MG63 (cell line): ENCODE measurements around the gene NPAP1. TPM values are rescaled to one million over a fixed set of nuclear protein-coding genes. Genes with fewer than 3 reads are reported as not detected.
"Not testable (repeated sequence)": the region's sequence is repeated elsewhere in the genome, so short reads cannot be mapped to it uniquely, and the experiment has no call there.

Experiments
- DNase-seq: peaks from one replicate; pipeline ENCODE4 v3.0.0-alpha.2; 2020
- H3K27me3 ChIP-seq: fragments of 250-450 bp; sonication (Bioruptor Pico); 2 replicates; pipeline ENCODE4 v1.5.1; 2020; ENCODE audit warnings: mild to moderate bottlenecking, moderate library complexity
- H3K36me3 ChIP-seq: fragments of 250-450 bp; sonication (Bioruptor Pico); 2 replicates; pipeline ENCODE4 v1.5.1; 2020; ENCODE audit warnings: mild to moderate bottlenecking, moderate library complexity
- H3K4me3 ChIP-seq: fragments of 250-450 bp; sonication (Bioruptor Pico); 2 replicates; pipeline ENCODE4 v1.5.1; 2020; ENCODE audit warnings: mild to moderate bottlenecking, moderate library complexity
- H3K9me3 ChIP-seq: fragments of 250-450 bp; sonication (Bioruptor Pico); 2 replicates; pipeline ENCODE4 v1.5.1; 2020; ENCODE audit warnings: mild to moderate bottlenecking, moderate library complexity
- total RNA-seq: library from RNA; depleted of rRNA; stranded (reverse); fragments of >200 nt; shearing (Covaris generic); gene quantifications from 2 replicates; pipeline ENCODE4 v1.2.3, GENCODE V29; 2014; ENCODE audit warnings: low replicate concordance; rRNA removed

Gene NPAP1, protein sequence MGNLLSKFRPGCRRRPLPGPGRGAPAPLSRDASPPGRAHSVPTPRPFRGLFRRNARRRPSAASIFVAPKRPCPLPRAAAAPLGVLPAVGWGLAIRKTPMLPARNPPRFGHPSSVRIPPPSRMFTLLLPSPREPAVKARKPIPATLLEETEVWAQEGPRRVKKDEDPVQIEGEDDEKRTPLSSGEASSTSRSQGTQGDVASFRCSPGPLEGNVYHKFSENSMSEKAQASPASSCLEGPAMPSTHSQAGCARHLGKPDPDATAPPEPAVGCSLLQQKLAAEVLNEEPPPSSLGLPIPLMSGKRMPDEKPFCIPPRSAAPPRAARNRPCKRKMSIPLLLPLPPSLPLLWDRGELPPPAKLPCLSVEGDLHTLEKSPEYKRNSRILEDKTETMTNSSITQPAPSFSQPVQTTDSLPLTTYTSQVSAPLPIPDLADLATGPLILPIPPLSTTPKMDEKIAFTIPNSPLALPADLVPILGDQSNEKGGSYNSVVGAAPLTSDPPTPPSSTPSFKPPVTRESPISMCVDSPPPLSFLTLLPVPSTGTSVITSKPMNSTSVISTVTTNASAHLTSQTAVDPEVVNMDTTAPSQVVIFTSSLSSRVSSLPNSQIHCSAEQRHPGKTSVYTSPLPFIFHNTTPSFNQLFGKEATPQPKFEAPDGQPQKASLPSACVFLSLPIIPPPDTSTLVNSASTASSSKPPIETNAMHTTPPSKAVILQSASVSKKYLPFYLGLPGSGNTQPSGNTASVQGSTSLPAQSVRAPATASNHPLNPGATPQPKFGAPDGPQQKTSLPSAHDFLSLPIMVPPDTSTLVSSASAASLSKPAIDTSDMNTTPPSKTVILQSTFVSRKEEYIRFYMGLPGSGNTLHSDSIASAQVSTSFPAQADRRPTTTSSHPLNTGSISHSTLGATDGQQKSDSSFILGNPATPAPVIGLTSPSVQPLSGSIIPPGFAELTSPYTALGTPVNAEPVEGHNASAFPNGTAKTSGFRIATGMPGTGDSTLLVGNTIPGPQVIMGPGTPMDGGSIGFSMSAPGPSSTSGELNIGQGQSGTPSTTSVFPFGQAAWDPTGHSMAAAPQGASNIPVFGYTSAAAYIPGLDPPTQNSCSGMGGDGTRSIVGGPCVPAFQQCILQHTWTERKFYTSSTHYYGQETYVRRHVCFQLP
- total RNA-seq: not detected in 2 replicates

- no peak for DNase-seq
- Histone ChIP-seq H3K36me3 (no peaks in the 10 kb centered on the region), H3K4me3 (no peak within 1 kb of the TSS), H3K27me3 (no peaks in the 10 kb centered on the region), H3K9me3 (no peaks in the 10 kb centered on the region)
Observed at GRCh38 chr15:24675332-24676144, at the start of gene NPAP1. TSS of gene NPAP1 (plus strand) at chr15:24675775. CDS start at chr15:24675868, 93 bp downstream.

GRCh38 chr15:24627443-24627842, 48.1 kb upstream of the NPAP1 start:
- H3K36me3 ChIP-seq: no peaks in the 10 kb centered on the region
- no peaks in the 10 kb centered on the region for H3K27me3 ChIP-seq
- no peak overlapping the region for H3K4me3 ChIP-seq
- DNase-seq: no peak
- H3K9me3 ChIP-seq: no peaks in the 10 kb centered on the region

DNA sequence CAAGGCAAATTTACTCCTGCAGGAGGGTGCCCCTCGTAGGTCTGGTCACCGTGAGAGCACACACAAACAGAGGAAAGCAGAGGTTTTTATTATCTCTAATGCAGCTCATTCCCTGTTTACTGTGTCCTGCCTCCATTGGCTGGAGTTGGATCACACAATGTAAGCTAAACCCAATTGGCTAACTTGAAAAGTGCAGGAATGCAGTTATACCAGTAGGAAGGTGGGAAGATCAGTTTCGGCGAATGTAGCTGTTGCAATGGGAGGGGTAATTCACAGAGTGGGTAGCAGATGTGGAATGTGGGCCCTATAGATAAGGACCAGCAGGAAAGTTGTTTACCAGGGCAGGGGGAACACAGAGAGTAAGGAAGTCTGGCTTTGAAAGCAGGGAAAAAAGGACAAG, 42.5 kb upstream of the NPAP1 start:
- no peaks in the 10 kb centered on the region for H3K27me3 ChIP-seq
- H3K4me3 ChIP-seq: no peak overlapping the region
- DNase-seq: no peak
- no peaks in the 10 kb centered on the region for H3K36me3 ChIP-seq
- no peaks in the 10 kb centered on the region for H3K9me3 ChIP-seq

- H3K9me3 ChIP-seq, H3K27me3 ChIP-seq, H3K36me3 ChIP-seq: not testable (repeated sequence)
Observed at GRCh38 chr15:24639412-24639811, 36.2 kb upstream of the NPAP1 start.

GRCh38 chr15:24645627-24646026, 29.9 kb upstream of the NPAP1 start:
- Histone ChIP-seq H3K9me3 (no peaks in the 10 kb centered on the region), H3K36me3 (no peaks in the 10 kb centered on the region), H3K27me3 (no peaks in the 10 kb centered on the region), H3K4me3 (no peak overlapping the region)
- DNase-seq: no peak

More at GRCh38 chr15:24639412-24639811, 36.2 kb upstream of the NPAP1 start:
- H3K4me3 ChIP-seq, DNase-seq: not testable (repeated sequence)

GRCh38 chr15:24659622-24660021, 16.0 kb upstream of the NPAP1 start:
- no peaks in the 10 kb centered on the region for H3K27me3 ChIP-seq
- H3K4me3 ChIP-seq: no peak overlapping the region
- no peaks in the 10 kb centered on the region for H3K36me3 ChIP-seq
- H3K9me3 ChIP-seq: no peaks in the 10 kb centered on the region
- DNase-seq: no peak

- H3K4me3 ChIP-seq: no peak overlapping the region
- DNase-seq: no peak
- H3K36me3 ChIP-seq: no peaks in the 10 kb centered on the region
- no peaks in the 10 kb centered on the region for H3K27me3 ChIP-seq
- H3K9me3 ChIP-seq: no peaks in the 10 kb centered on the region
Observed at GRCh38 chr15:24662991-24663390, 12.6 kb upstream of the NPAP1 start.

DNA sequence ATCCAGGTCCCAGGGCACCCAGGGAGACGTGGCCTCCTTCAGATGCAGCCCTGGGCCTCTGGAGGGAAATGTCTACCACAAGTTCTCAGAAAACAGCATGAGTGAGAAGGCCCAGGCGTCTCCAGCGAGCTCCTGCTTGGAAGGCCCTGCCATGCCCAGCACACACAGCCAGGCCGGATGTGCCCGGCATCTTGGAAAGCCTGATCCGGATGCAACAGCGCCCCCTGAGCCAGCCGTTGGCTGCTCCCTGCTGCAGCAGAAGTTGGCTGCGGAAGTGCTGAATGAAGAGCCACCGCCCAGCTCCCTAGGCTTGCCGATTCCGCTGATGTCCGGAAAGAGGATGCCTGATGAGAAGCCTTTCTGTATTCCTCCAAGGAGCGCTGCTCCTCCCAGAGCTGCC, 856 bp downstream of the NPAP1 start:
- H3K36me3 ChIP-seq: no peaks in the 10 kb centered on the region
- H3K27me3 ChIP-seq: no peaks in the 10 kb centered on the region
- H3K9me3 ChIP-seq: no peaks in the 10 kb centered on the region
- H3K4me3 ChIP-seq: no peak overlapping the region
- no peak for DNase-seq

DNA sequence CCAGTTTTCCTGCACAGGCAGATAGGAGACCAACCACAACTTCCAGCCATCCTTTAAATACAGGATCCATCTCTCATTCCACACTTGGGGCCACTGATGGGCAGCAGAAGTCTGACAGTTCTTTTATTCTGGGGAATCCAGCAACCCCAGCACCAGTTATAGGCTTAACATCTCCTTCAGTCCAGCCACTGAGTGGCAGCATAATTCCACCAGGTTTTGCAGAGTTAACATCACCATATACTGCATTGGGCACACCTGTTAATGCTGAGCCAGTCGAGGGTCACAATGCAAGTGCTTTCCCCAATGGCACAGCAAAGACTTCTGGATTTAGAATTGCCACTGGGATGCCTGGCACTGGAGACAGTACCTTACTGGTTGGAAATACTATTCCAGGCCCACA, 2.9 kb downstream of the NPAP1 start:
- DNase-seq: no peak
- Histone ChIP-seq H3K4me3 (no peak overlapping the region), H3K9me3 (no peaks in the 10 kb centered on the region), H3K36me3 (no peaks in the 10 kb centered on the region), H3K27me3 (no peaks in the 10 kb centered on the region)

- no peaks in the 10 kb centered on the region for H3K36me3 ChIP-seq
- H3K9me3 ChIP-seq: no peaks in the 10 kb centered on the region
- H3K4me3 ChIP-seq: no peak overlapping the region
- DNase-seq: no peak
- H3K27me3 ChIP-seq: no peaks in the 10 kb centered on the region
Observed at GRCh38 chr15:24682002-24682401, 6.4 kb downstream of the NPAP1 start.

DNA sequence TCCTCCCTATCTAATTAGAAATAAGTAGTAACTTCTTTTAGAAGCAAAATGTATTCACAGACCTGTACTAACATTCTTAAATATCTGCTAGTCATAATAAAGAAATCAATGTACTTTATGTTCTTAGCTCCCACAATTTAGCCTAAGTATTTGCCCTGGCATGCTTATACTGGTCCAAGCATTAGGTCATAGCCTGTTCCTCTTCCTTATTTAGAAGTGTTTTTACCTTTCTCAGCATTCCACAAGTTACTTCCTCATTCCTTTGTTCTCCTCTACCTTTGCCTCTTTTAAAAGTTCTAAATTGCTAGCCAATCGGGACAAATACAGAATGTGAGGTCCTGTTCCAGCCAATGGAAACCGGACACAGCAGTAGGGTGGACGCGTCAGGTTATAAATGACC, 7.3 kb downstream of the NPAP1 start:
- DNase-seq, H3K27me3 ChIP-seq, H3K4me3 ChIP-seq, H3K36me3 ChIP-seq, H3K9me3 ChIP-seq: not testable (repeated sequence)

GRCh38 chr15:24683736-24684135, 8.2 kb downstream of the NPAP1 start:
- no peaks in the 10 kb centered on the region for H3K27me3 ChIP-seq
- H3K9me3 ChIP-seq: no peaks in the 10 kb centered on the region
- H3K36me3 ChIP-seq: no peaks in the 10 kb centered on the region
- no peak overlapping the region for H3K4me3 ChIP-seq
- no peak for DNase-seq

DNA sequence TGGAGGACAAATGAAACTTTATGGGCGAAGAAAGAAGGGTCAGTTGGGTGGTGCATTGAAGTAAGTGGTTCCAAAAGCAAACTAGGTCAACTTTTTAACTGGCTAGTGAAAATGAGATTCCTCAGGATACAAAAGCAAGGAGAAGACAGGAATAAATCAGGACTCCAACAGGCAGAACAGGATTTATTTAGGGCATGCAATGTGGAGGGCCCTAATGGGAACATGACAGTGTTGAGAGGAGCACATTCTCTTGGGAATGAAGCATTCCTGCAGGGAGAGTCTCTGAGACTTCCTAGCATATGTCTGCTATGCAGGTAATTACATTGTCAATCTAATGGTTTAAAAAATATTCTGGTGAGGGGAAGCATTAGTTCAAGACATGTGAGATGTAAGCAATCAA, 8.7 kb downstream of the NPAP1 start:
- no peaks in the 10 kb centered on the region for H3K27me3 ChIP-seq
- H3K36me3 ChIP-seq: no peaks in the 10 kb centered on the region
- no peaks in the 10 kb centered on the region for H3K9me3 ChIP-seq
- H3K4me3 ChIP-seq: no peak overlapping the region
- no peak for DNase-seq

DNA sequence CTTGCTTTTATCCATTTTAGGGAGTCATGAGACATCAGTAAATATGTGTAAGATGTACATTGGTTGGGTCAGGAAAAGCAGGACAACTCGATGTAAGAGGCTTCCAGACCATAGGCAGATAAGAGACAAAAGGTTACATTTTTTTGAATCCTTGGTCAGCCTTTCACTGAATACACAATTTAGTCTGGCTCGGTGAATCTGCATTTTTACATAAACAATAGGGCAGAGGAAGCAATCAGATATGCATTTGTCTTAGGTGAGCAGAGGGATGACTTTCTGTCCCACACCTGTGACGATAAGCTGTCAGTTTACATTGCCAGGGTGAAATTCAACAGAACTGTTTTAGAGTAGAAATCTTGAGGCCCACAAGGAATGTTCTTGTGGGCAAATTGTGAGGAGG, 20.6 kb downstream of the NPAP1 start:
- no peaks in the 10 kb centered on the region for H3K9me3 ChIP-seq
- no peaks in the 10 kb centered on the region for H3K27me3 ChIP-seq
- H3K4me3 ChIP-seq: no peak overlapping the region
- no peak for DNase-seq
- no peaks in the 10 kb centered on the region for H3K36me3 ChIP-seq

DNA sequence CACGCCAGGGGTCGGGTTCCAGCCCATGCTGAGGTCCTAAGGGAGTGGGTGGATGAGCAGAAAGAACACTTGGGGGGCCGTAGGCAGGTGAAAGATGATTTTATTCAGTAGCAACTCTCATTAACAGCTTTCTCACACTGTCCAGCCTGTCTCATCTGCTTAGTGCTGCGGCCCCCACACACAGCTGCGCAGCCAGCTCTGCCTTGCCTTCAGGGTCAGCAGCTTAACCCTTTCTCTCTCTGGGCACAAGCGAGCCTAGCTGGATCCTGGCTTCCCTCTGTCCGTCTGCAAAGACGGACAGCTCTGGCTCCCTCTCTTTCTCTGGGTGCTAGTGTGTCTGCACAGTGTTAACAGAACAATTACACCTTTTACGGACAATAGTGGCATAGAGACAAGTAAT, 21.3 kb downstream of the NPAP1 start:
- Histone ChIP-seq H3K36me3 (no peaks in the 10 kb centered on the region), H3K9me3 (no peaks in the 10 kb centered on the region), H3K4me3 (no peak overlapping the region), H3K27me3 (no peaks in the 10 kb centered on the region)
- no peak for DNase-seq

- Histone ChIP-seq H3K36me3 (no peaks in the 10 kb centered on the region), H3K27me3 (no peaks in the 10 kb centered on the region), H3K4me3 (no peak overlapping the region), H3K9me3 (no peaks in the 10 kb centered on the region)
- no peak for DNase-seq
Observed at GRCh38 chr15:24718289-24719082, 42.9 kb downstream of the NPAP1 start.
